Lower leg skin (tissue), 3 donors: Measurements from ENCODE around the gene OTUB1.

Experiments
- POLR2A ChIP-seq, 2 donors: fragments of 450-650 bp; IDR thresholded peaks; one replicate each; pipeline ENCODE4 v1.6.1; 2016 to 2017; ENCODE audit warnings: antibody characterized with exemption in 2 of 2, mild to moderate bottlenecking in 1 of 2, moderate library complexity in 1 of 2
- TF ChIP-seq, protein P1 (sequence below), 3 donors: fragments of 450-650 bp; IDR thresholded peaks; one replicate each; pipeline ENCODE4 v1.5.1; 2016; ENCODE audit warnings: antibody characterized with exemption in 3 of 3, mild to moderate bottlenecking in 3 of 3, moderate library complexity in 2 of 3

GRCh38 chr11:64003807-64004589 lies 17.8 kb downstream of the OTUB1 start:
- TF ChIP-seq, protein P1, sequence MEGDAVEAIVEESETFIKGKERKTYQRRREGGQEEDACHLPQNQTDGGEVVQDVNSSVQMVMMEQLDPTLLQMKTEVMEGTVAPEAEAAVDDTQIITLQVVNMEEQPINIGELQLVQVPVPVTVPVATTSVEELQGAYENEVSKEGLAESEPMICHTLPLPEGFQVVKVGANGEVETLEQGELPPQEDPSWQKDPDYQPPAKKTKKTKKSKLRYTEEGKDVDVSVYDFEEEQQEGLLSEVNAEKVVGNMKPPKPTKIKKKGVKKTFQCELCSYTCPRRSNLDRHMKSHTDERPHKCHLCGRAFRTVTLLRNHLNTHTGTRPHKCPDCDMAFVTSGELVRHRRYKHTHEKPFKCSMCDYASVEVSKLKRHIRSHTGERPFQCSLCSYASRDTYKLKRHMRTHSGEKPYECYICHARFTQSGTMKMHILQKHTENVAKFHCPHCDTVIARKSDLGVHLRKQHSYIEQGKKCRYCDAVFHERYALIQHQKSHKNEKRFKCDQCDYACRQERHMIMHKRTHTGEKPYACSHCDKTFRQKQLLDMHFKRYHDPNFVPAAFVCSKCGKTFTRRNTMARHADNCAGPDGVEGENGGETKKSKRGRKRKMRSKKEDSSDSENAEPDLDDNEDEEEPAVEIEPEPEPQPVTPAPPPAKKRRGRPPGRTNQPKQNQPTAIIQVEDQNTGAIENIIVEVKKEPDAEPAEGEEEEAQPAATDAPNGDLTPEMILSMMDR (IDR thresholded peaks at IDR 0.05) = no peak
- TF ChIP-seq POLR2A (IDR thresholded peaks at IDR 0.05) = no peak
